Measurements from ENCODE around the gene DTL.

DTL gene

DNA sequence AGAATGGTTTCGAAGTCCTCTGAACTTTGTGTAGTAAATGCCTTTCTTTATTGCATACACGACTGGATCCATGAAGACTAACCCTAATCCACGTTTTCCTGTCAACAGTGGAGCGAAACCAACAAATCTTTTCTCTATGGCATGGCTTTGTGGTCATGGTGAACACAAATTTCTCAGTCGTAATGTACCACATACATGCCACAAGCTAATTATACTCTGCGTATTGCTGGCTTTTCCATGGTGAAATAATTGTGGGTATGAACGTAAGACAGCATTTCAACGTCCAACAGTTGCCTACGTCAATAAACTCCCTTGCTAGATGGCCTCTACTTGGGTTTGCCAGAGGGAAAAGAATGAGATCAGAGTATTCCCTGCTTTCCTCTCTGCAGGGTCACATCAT, 27.7 kb upstream of the DTL start:
- no peaks in the 10 kb centered on the region for H3K27me3 ChIP-seq (ENCODE audit: control insufficient read depth, low read length)
- H4K20me1 ChIP-seq (ENCODE audit: control insufficient read depth, insufficient read depth, low read depth, low read length) = no peaks in the 10 kb centered on the region
- H3K4me1 ChIP-seq (ENCODE audit: control insufficient read depth, low read length) = no peaks in the 10 kb centered on the region
- no peaks in the 10 kb centered on the region for H3K9me3 ChIP-seq (ENCODE audit: control insufficient read depth, insufficient read depth, low read length)
- no peaks in the 10 kb centered on the region for H3K79me2 ChIP-seq (ENCODE audit: control insufficient read depth, low read length)
- no peak overlapping the region for H3K4me2 ChIP-seq (ENCODE audit: low read length)
- no peak overlapping the region for H3K4me3 ChIP-seq (ENCODE audit: low read length)
- H3K9me2 ChIP-seq (replicated peaks; ENCODE audit: control insufficient read depth, low read length) = no peaks in the 10 kb centered on the region
- no peak for TF ChIP-seq EZH2phosphoT487 (IDR thresholded peaks at IDR 0.05; ENCODE audit: borderline replicate concordance, low read length)
- TF ChIP-seq, protein P1, sequence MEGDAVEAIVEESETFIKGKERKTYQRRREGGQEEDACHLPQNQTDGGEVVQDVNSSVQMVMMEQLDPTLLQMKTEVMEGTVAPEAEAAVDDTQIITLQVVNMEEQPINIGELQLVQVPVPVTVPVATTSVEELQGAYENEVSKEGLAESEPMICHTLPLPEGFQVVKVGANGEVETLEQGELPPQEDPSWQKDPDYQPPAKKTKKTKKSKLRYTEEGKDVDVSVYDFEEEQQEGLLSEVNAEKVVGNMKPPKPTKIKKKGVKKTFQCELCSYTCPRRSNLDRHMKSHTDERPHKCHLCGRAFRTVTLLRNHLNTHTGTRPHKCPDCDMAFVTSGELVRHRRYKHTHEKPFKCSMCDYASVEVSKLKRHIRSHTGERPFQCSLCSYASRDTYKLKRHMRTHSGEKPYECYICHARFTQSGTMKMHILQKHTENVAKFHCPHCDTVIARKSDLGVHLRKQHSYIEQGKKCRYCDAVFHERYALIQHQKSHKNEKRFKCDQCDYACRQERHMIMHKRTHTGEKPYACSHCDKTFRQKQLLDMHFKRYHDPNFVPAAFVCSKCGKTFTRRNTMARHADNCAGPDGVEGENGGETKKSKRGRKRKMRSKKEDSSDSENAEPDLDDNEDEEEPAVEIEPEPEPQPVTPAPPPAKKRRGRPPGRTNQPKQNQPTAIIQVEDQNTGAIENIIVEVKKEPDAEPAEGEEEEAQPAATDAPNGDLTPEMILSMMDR (IDR thresholded peaks at IDR 0.05; ENCODE audit: low read depth, low read length, poor library complexity, severe bottlenecking) = no peak
- no peak overlapping the region for H3K27ac ChIP-seq (ENCODE audit: low read depth, low read length)
- H3K36me3 ChIP-seq (ENCODE audit: control insufficient read depth, low read length) = peaks cover 52% of the 10 kb centered on the region
- no peaks in the 10 kb centered on the region for H3F3A ChIP-seq (ENCODE audit: control insufficient read depth, insufficient read depth)

DNA sequence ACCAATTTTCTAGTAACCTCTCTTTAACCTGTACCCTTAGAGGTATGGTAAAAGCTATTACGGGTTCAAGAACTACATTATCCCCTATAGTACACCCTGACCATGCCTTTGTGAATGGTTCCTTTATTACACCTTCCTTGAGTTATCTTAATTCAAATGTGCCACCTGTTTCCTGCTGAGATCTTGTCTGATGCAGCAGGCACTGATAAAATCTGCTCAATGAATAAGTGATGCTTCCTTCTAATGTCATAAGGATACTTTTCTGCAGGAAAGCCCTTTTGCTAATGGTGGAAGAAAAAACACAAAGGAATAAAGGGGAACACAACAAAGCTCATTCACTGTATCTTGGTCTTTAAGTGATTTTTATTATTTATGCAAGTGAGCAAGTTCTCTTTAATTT, 26.0 kb upstream of the DTL start:
- H3K9me3 ChIP-seq (ENCODE audit: control insufficient read depth, insufficient read depth, low read length) = no peaks in the 10 kb centered on the region
- no peak overlapping the region for H3K4me3 ChIP-seq (ENCODE audit: low read length)

DNA sequence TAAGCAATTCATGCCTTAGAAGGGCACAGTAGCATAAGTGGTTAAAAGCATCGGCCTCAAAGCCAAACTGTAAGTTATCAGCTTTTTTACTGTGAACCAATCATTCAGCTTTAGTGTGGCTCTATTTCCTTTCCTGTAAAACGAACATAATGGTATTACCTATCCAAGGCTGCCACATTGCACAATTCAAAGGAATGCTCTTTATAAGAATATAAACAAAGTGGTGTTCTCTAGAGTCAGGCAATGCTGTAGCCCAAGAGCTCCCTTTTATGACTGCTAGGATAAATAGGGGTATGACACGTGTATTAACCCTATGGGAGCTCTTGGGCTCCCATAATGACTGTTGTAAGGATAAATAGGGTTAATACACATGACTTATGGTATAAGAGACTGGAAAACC, 25.5 kb upstream of the DTL start:
- TF ChIP-seq, protein P1 (IDR thresholded peaks at IDR 0.05; ENCODE audit: low read depth, low read length, poor library complexity, severe bottlenecking) = no peak
- TF ChIP-seq EZH2phosphoT487 (IDR thresholded peaks at IDR 0.05; ENCODE audit: borderline replicate concordance, low read length) = no peak
- Histone ChIP-seq H3K9me2 (replicated peaks; ENCODE audit: control insufficient read depth, low read length) (no peaks in the 10 kb centered on the region), H3F3A (ENCODE audit: control insufficient read depth, insufficient read depth) (no peaks in the 10 kb centered on the region; the same call in 1 of the 2 replicates), H4K20me1 (ENCODE audit: control insufficient read depth, insufficient read depth, low read depth, low read length) (no peaks in the 10 kb centered on the region), H3K36me3 (ENCODE audit: control insufficient read depth, low read length) (peaks cover 44% of the 10 kb centered on the region), H3K79me2 (ENCODE audit: control insufficient read depth, low read length) (no peaks in the 10 kb centered on the region), H3K27ac (ENCODE audit: low read depth, low read length) (no peak overlapping the region), H3K4me2 (ENCODE audit: low read length) (no peak overlapping the region), H3K4me1 (ENCODE audit: control insufficient read depth, low read length) (no peaks in the 10 kb centered on the region), H3K9me3 (ENCODE audit: control insufficient read depth, insufficient read depth, low read length) (no peaks in the 10 kb centered on the region), H3K4me3 (ENCODE audit: low read length) (no peak overlapping the region), H3K27me3 (ENCODE audit: control insufficient read depth, low read length) (no peaks in the 10 kb centered on the region)

More for the DNA sequence above, 26.0 kb upstream of the DTL start:
- Histone ChIP-seq H3K79me2 (ENCODE audit: control insufficient read depth, low read length) (no peaks in the 10 kb centered on the region), H3K27me3 (ENCODE audit: control insufficient read depth, low read length) (no peaks in the 10 kb centered on the region), H3K36me3 (ENCODE audit: control insufficient read depth, low read length) (peaks cover 48% of the 10 kb centered on the region), H3F3A (ENCODE audit: control insufficient read depth, insufficient read depth) (no peaks in the 10 kb centered on the region; the same call in 1 of the 2 replicates), H3K9me2 (replicated peaks; ENCODE audit: control insufficient read depth, low read length) (no peaks in the 10 kb centered on the region), H3K27ac (ENCODE audit: low read depth, low read length) (no peak overlapping the region), H3K4me1 (ENCODE audit: control insufficient read depth, low read length) (no peaks in the 10 kb centered on the region), H3K4me2 (ENCODE audit: low read length) (no peak overlapping the region), H4K20me1 (ENCODE audit: control insufficient read depth, insufficient read depth, low read depth, low read length) (no peaks in the 10 kb centered on the region)
- TF ChIP-seq, protein P1 (IDR thresholded peaks at IDR 0.05; ENCODE audit: low read depth, low read length, poor library complexity, severe bottlenecking) = no peak
- TF ChIP-seq EZH2phosphoT487 (IDR thresholded peaks at IDR 0.05; ENCODE audit: borderline replicate concordance, low read length) = no peak

All from DOHH2 (cell line).